Mesothelial cell of epicardium (in vitro differentiated cells): Measurements from ENCODE around the gene TOPORS. TPM values are rescaled to one million over a fixed set of nuclear protein-coding genes. Genes with fewer than 3 reads are reported as not detected.
"Not testable (repeated sequence)": the region's sequence is repeated elsewhere in the genome, so short reads cannot be mapped to it uniquely, and the experiment has no call there.

Experiments used
- DNase-seq, 2 experiments: peaks; one replicate each; pipeline ENCODE4 v3.0.0; 2021; ENCODE audit warnings: low spot score in 2 of 2; ENCODE audit not compliant: unreplicated experiment in 2 of 2
- H3K27ac Mint-ChIP-seq: 2 replicates; pipeline ENCODE4 v1.8.0; 2021; ENCODE audit warnings: mixed read lengths
- H3K27me3 Mint-ChIP-seq: 2 replicates; pipeline ENCODE4 v1.8.0; 2021; ENCODE audit warnings: low read depth, mixed read lengths
- H3K36me3 Mint-ChIP-seq: 2 replicates; pipeline ENCODE4 v1.8.0; 2021; ENCODE audit warnings: mixed read lengths
- H3K4me1 Mint-ChIP-seq: 2 replicates; pipeline ENCODE4 v1.8.0; 2021; ENCODE audit warnings: mixed read lengths
- H3K4me3 Mint-ChIP-seq: 2 replicates; pipeline ENCODE4 v1.8.0; 2021; ENCODE audit warnings: mild to moderate bottlenecking, moderate library complexity, mixed read lengths
- H3K9me3 Mint-ChIP-seq: 2 replicates; pipeline ENCODE4 v1.8.0; 2021; ENCODE audit warnings: mixed read lengths
- CTCF ChIP-seq: fragments of 200-600 bp; sonication (generic); IDR thresholded peaks from one replicate; pipeline ENCODE4 v1.5.0; 2021; ENCODE audit warnings: antibody characterized with exemption; ENCODE audit not compliant: unreplicated experiment
- total RNA-seq: library from RNA; stranded (reverse); gene quantifications from 3 replicates; pipeline ENCODE4 v1.2.1, GENCODE V29; 2021

TOPORS gene
- total RNA-seq, result 21.9 to 23.3 TPM (median 22.8 TPM) in 3 replicates

GRCh38 chr9:32552172-32552872 is at the start of gene TOPORS, which contains the start of gene SMIM27:
Gene TOPORS (minus strand): TSS chr9:32552586. CDS start chr9:32552436, 150 bp downstream.
Gene SMIM27 (plus strand): TSS chr9:32552327. CDS start chr9:32552435, 108 bp downstream.
- Mint-ChIP-seq H3K27ac (peak within 1 kb of the TSS; percentile 96), H3K4me3 (peak within 1 kb of the TSS; percentile 96), H3K9me3 (no peaks in the 10 kb centered on the region), H3K27me3 (no peaks in the 10 kb centered on the region), H3K4me1 (peaks cover 24% of the 10 kb centered on the region), H3K36me3 (peaks cover 6% of the 10 kb centered on the region)
- no peak for TF ChIP-seq CTCF
- peak; percentile 76 to 84 for DNase-seq

GRCh38 chr9:32599021-32599420 is 46.6 kb upstream of the TOPORS start:
- not testable (repeated sequence) for H3K27ac Mint-ChIP-seq
- peaks cover 19% of the 10 kb centered on the region for H3K9me3 Mint-ChIP-seq

GRCh38 chr9:32596936-32597335 is 44.5 kb upstream of the TOPORS start:
- Mint-ChIP-seq H3K4me3 (no peak overlapping the region), H3K4me1 (no peaks in the 10 kb centered on the region), H3K36me3 (no peaks in the 10 kb centered on the region), H3K27me3 (peaks cover 13% of the 10 kb centered on the region), H3K27ac (no peak overlapping the region), H3K9me3 (peaks cover 19% of the 10 kb centered on the region)
- DNase-seq, result no peak
- no peak for TF ChIP-seq CTCF

More at GRCh38 chr9:32599021-32599420, 46.6 kb upstream of the TOPORS start:
- DNase-seq, H3K4me1 Mint-ChIP-seq, H3K4me3 Mint-ChIP-seq, H3K36me3 Mint-ChIP-seq: not testable (repeated sequence)
- H3K27me3 Mint-ChIP-seq, result peaks cover 17% of the 10 kb centered on the region

GRCh38 chr9:32596096-32596865 is 43.9 kb upstream of the TOPORS start:
- Mint-ChIP-seq H3K27ac (no peak overlapping the region), H3K9me3 (peaks cover 19% of the 10 kb centered on the region), H3K4me1 (no peaks in the 10 kb centered on the region), H3K36me3 (no peaks in the 10 kb centered on the region), H3K4me3 (no peak overlapping the region), H3K27me3 (peaks cover 9% of the 10 kb centered on the region)
- no peak for TF ChIP-seq CTCF
- DNase-seq, result no peak

GRCh38 chr9:32590898-32591297 is 38.5 kb upstream of the TOPORS start:
- DNase-seq, result no peak
- Mint-ChIP-seq H3K36me3 (no peaks in the 10 kb centered on the region), H3K4me3 (no peak overlapping the region), H3K9me3 (peaks cover 4% of the 10 kb centered on the region), H3K4me1 (peaks cover 4% of the 10 kb centered on the region), H3K27me3 (peaks cover 21% of the 10 kb centered on the region), H3K27ac (no peak overlapping the region)
- TF ChIP-seq CTCF, result no peak

GRCh38 chr9:32590476-32590875 is 38.1 kb upstream of the TOPORS start:
- DNase-seq, result no peak
- TF ChIP-seq CTCF, result no peak
- H3K27me3 Mint-ChIP-seq, result peaks cover 25% of the 10 kb centered on the region
- peaks cover 4% of the 10 kb centered on the region for H3K4me1 Mint-ChIP-seq
- H3K9me3 Mint-ChIP-seq, result peaks cover 6% of the 10 kb centered on the region
- no peak overlapping the region for H3K27ac Mint-ChIP-seq
- H3K36me3 Mint-ChIP-seq, result no peaks in the 10 kb centered on the region
- H3K4me3 Mint-ChIP-seq, result no peak overlapping the region
